GM19099 (cell line): Measurements from ENCODE around the gene ABHD10.
A peak's percentile ranks its signal among the peaks of the same experiment; 100 is the strongest.

Experiments
- POLR2A ChIP-seq: IDR thresholded peaks from 3 replicates; pipeline ENCODE4 v1.6.1; 2011; ENCODE audit warnings: low read depth; ENCODE audit not compliant: insufficient read length; ENCODE audit errors: extremely low read depth

Gene ABHD10

GRCh38 chr3:111978583-111979433 lies at the start of gene ABHD10:
TSS of gene ABHD10 (plus strand) at chr3:111979026. CDS start at chr3:111979062, 36 bp downstream.
- TF ChIP-seq POLR2A: peak; percentile 94

GRCh38 chr3:111929484-111929883 lies 49.3 kb upstream of the ABHD10 start:
- TF ChIP-seq POLR2A: no peak

GRCh38 chr3:111932946-111933345 lies 45.9 kb upstream of the ABHD10 start:
- no peak for TF ChIP-seq POLR2A

- TF ChIP-seq POLR2A: no peak
Measured at GRCh38 chr3:111936191-111936841, 42.5 kb upstream of the ABHD10 start.

GRCh38 chr3:111936967-111937366 lies 41.9 kb upstream of the ABHD10 start:
- TF ChIP-seq POLR2A: no peak

GRCh38 chr3:111937871-111938270 lies 41.0 kb upstream of the ABHD10 start:
- no peak for TF ChIP-seq POLR2A

- no peak for TF ChIP-seq POLR2A
Measured at GRCh38 chr3:111939873-111940272, 39.0 kb upstream of the ABHD10 start.

- TF ChIP-seq POLR2A: no peak
Measured at GRCh38 chr3:111943533-111943932, 35.3 kb upstream of the ABHD10 start.

- TF ChIP-seq POLR2A: no peak
Measured at GRCh38 chr3:111944372-111944771, 34.5 kb upstream of the ABHD10 start.

- no peak for TF ChIP-seq POLR2A
Measured at GRCh38 chr3:111947231-111947630, 31.6 kb upstream of the ABHD10 start.

- TF ChIP-seq POLR2A: no peak
Measured at GRCh38 chr3:111948786-111949185, 30.0 kb upstream of the ABHD10 start.

- no peak for TF ChIP-seq POLR2A
Measured at GRCh38 chr3:111949712-111950111, 29.1 kb upstream of the ABHD10 start.

- no peak for TF ChIP-seq POLR2A
Measured at GRCh38 chr3:111951032-111951431, 27.8 kb upstream of the ABHD10 start.

- TF ChIP-seq POLR2A: no peak
Measured at GRCh38 chr3:111952086-111952485, 26.7 kb upstream of the ABHD10 start.

- no peak for TF ChIP-seq POLR2A
Measured at GRCh38 chr3:111952866-111953450, 25.9 kb upstream of the ABHD10 start.

- TF ChIP-seq POLR2A: no peak
Measured at GRCh38 chr3:111954228-111954990, 24.4 kb upstream of the ABHD10 start.

GRCh38 chr3:111955876-111956275 lies 22.9 kb upstream of the ABHD10 start:
- TF ChIP-seq POLR2A: no peak
